ENCODE data around the gene HIF1A. TPM values are rescaled to one million over a fixed set of nuclear protein-coding genes. Genes with fewer than 3 reads are reported as not detected.

HIF1A gene
- total and polyA plus RNA-seq, 4 donors, result 28.9 to 291 (median 191) TPM

- no peak for DNase-seq
- Histone ChIP-seq H3K27ac (ENCODE audit: low read depth in 1 of 2, low read length in 1 of 2) (no peak overlapping the region), H3K27me3 (ENCODE audit: control insufficient read depth in 3 of 3, insufficient read depth in 3 of 3, low read length in 2 of 3) (no peaks in the 10 kb centered on the region), H3K4me1 (ENCODE audit: control insufficient read depth in 5 of 5, insufficient read depth in 5 of 5, low read length in 5 of 5) (peaks cover 0 to 16% (median 8%) of the 10 kb centered on the region in 5 donors), H3K9ac (ENCODE audit: insufficient read depth in 1 of 2, low read length in 2 of 2) (no peak overlapping the region), H3K36me3 (ENCODE audit: control insufficient read depth in 4 of 4, insufficient read depth in 4 of 4, low read length in 4 of 4) (no peaks in the 10 kb centered on the region), H3K4me3 (no peak overlapping the region), H3K9me3 (ENCODE audit: control insufficient read depth in 4 of 4, insufficient read depth in 3 of 4, low read length in 3 of 4) (no peaks in the 10 kb centered on the region)
- TF ChIP-seq CTCF (IDR thresholded peaks at IDR 0.05; ENCODE audit: control extremely low read depth, extremely low read depth), result no peak
- ATAC-seq (ENCODE audit: insufficient read depth, low FRiP score), result no peak
- WGBS, 2 donors, result 73 to 78% methylated on average over 7 of the region's 7 CpGs
These were observed 31.9 kb upstream of the HIF1A start for GRCh38 chr14:61663312-61663979.

GRCh38 chr14:61668282-61668681, 27.0 kb upstream of the HIF1A start:
- peak; percentile 92 for ATAC-seq (ENCODE audit: insufficient read depth, low FRiP score)
- 68 to 93% methylated on average over 1 of the region's 1 CpG for WGBS, 2 donors
- Histone ChIP-seq H3K4me3 (no peak overlapping the region), H3K9ac (ENCODE audit: insufficient read depth in 1 of 2, low read length in 2 of 2) (no peak overlapping the region), H3K4me1 (ENCODE audit: control insufficient read depth in 5 of 5, insufficient read depth in 5 of 5, low read length in 5 of 5) (peaks cover 0 to 12% (median 4%) of the 10 kb centered on the region in 5 donors), H3K27ac (ENCODE audit: low read depth in 1 of 2, low read length in 1 of 2) (no peak overlapping the region), H3K36me3 (ENCODE audit: control insufficient read depth in 4 of 4, insufficient read depth in 4 of 4, low read length in 4 of 4) (no peaks in the 10 kb centered on the region), H3K9me3 (ENCODE audit: control insufficient read depth in 4 of 4, insufficient read depth in 3 of 4, low read length in 3 of 4) (no peaks in the 10 kb centered on the region), H3K27me3 (ENCODE audit: control insufficient read depth in 3 of 3, insufficient read depth in 3 of 3, low read length in 2 of 3) (no peaks in the 10 kb centered on the region)
- no peak for DNase-seq
- no peak for TF ChIP-seq CTCF (IDR thresholded peaks at IDR 0.05; ENCODE audit: control extremely low read depth, extremely low read depth)

DNA sequence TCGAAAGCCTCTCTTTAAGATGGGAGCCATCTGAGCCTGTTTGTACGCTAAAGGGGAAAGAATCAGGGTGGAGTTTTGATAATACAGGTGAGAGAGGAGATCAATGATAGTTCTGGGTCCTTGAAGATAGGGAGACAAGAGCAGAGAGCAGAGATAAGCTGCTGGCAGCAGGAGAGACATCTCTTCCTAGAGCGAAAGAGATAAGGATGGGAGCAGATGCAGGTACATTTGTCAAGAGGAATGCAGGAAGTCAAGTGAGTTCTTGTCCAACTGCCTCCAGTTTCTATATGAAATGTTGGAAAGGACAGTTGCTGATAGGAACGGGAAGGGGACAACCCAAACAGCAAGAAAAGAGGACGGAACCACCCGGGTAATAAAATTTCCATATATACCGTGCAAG, 24.7 kb upstream of the HIF1A start:
- Histone ChIP-seq H3K27me3 (ENCODE audit: control insufficient read depth in 3 of 3, insufficient read depth in 3 of 3, low read length in 2 of 3) (no peaks in the 10 kb centered on the region), H3K27ac (ENCODE audit: low read depth in 1 of 2, low read length in 1 of 2) (no peak overlapping the region), H3K9me3 (ENCODE audit: control insufficient read depth in 4 of 4, insufficient read depth in 3 of 4, low read length in 3 of 4) (no peaks in the 10 kb centered on the region), H3K4me1 (ENCODE audit: control insufficient read depth in 5 of 5, insufficient read depth in 5 of 5, low read length in 5 of 5) (peaks cover 0 to 12% (median 4%) of the 10 kb centered on the region in 5 donors), H3K9ac (ENCODE audit: insufficient read depth in 1 of 2, low read length in 2 of 2) (no peak overlapping the region), H3K4me3 (no peak overlapping the region), H3K36me3 (ENCODE audit: control insufficient read depth in 4 of 4, insufficient read depth in 4 of 4, low read length in 4 of 4) (no peaks in the 10 kb centered on the region)
- no peak for ATAC-seq (ENCODE audit: insufficient read depth, low FRiP score)
- no peak for TF ChIP-seq CTCF (IDR thresholded peaks at IDR 0.05; ENCODE audit: control extremely low read depth, extremely low read depth)
- 48 to 57% methylated on average over 7 of the region's 7 CpGs for WGBS, 2 donors
- no peak for DNase-seq

DNA sequence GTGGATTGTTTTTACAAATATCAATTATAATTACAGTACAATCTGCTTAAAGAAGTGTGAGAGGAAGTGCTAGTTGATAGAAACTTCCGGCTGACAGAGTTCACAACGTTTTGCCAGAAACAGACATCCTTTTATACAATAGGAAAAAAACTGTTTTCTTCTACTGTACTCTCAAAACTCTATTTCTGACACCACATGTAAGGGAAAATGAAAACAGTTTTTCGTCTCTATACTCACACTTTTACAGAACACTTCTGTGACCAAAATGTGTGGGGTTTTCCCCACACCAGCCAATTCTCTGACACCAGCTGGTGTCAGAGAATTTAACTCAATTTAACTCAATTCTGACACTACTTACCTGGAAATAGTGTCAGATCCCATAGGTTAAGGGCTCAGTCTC, 24.2 kb upstream of the HIF1A start:
- 7 to 27% methylated on average over 3 of the region's 3 CpGs for WGBS, 2 donors
- Histone ChIP-seq H3K9ac (ENCODE audit: insufficient read depth in 1 of 2, low read length in 2 of 2) (no peak overlapping the region), H3K36me3 (ENCODE audit: control insufficient read depth in 4 of 4, insufficient read depth in 4 of 4, low read length in 4 of 4) (no peaks in the 10 kb centered on the region), H3K27ac (ENCODE audit: low read depth in 1 of 2, low read length in 1 of 2) (no peak overlapping the region), H3K9me3 (ENCODE audit: control insufficient read depth in 4 of 4, insufficient read depth in 3 of 4, low read length in 3 of 4) (no peaks in the 10 kb centered on the region), H3K4me3 (no peak overlapping the region), H3K27me3 (ENCODE audit: control insufficient read depth in 3 of 3, insufficient read depth in 3 of 3, low read length in 2 of 3) (no peaks in the 10 kb centered on the region), H3K4me1 (ENCODE audit: control insufficient read depth in 5 of 5, insufficient read depth in 5 of 5, low read length in 5 of 5) (peaks cover 0 to 12% (median 4%) of the 10 kb centered on the region in 5 donors)
- ATAC-seq (ENCODE audit: insufficient read depth, low FRiP score) (no peak), DNase-seq (peak in 2 of 3 donors; percentile 72 to 83)
- TF ChIP-seq CTCF (IDR thresholded peaks at IDR 0.05; ENCODE audit: control extremely low read depth, extremely low read depth), result no peak

Data from lung (tissue), 12 donors.